IMR-90 (cell line): ENCODE results near the gene KIAA1614. TPM values are rescaled to one million over a fixed set of nuclear protein-coding genes. Genes with fewer than 3 reads are reported as not detected.

Experiments used
- ATAC-seq: fragments of 200-7000 bp; cut with Tn5 transposase; 2 replicates; pipeline ENCODE4 v1.9.1; 2020; ENCODE audit warnings: low read depth, mild to moderate bottlenecking, moderate library complexity
- BruUV-seq: library from RNA; stranded (reverse); fragments of 400-500 nt; replicated peaks from 2 replicates; lab custom pipeline; 2021; lab: Mats Ljungman, UMichigan
- CTCF ChIA-PET: fragments of 300-600 bp; formaldehyde crosslinking; extraction: SDS; loops from one replicate; lab custom pipeline; 2021; ENCODE audit warnings: antibody characterized with exemption; lab: Yijun Ruan, JAX
- POLR2A ChIA-PET: fragments of 300-600 bp; sonication (Branson Sonifier 250); formaldehyde crosslinking; loops from one replicate; lab custom pipeline; 2022; ENCODE audit warnings: antibody characterized with exemption; ENCODE audit not compliant: unreplicated experiment; lab: Charles Lee
- DNase-seq: peaks from one replicate; pipeline ENCODE4 v3.0.0; 2013
- H2AFZ ChIP-seq: replicated peaks from 2 replicates; pipeline ENCODE3; 2013; ENCODE audit warnings: low read length, mild to moderate bottlenecking; ENCODE audit not compliant: poor library complexity
- H2AK5ac ChIP-seq: 2 replicates; pipeline ENCODE4 v1.6.1; 2013; ENCODE audit warnings: low read depth, low read length, inconsistent platforms
- H2AK9ac ChIP-seq: replicated peaks from 2 replicates; pipeline ENCODE3; 2013; ENCODE audit warnings: mild to moderate bottlenecking, low read depth, low read length, moderate library complexity; ENCODE audit not compliant: poor library complexity
- H2BK120ac ChIP-seq: 2 replicates; pipeline ENCODE4 v1.6.1; 2013; ENCODE audit warnings: low read depth, low read length, inconsistent platforms
- H2BK15ac ChIP-seq: 3 replicates; pipeline ENCODE4 v1.6.1; 2013; ENCODE audit warnings: low read depth, low read length, inconsistent platforms
- H2BK20ac ChIP-seq: 2 replicates; pipeline ENCODE4 v1.6.1; 2013; ENCODE audit warnings: low read depth, mild to moderate bottlenecking, inconsistent platforms, low read length, moderate library complexity
- H2BK5ac ChIP-seq: 2 replicates; pipeline ENCODE4 v1.6.1; 2013; ENCODE audit warnings: mild to moderate bottlenecking, low read depth, low read length, inconsistent platforms; ENCODE audit not compliant: poor library complexity, severe bottlenecking
- H3K14ac ChIP-seq: replicated peaks from 2 replicates; pipeline ENCODE4 v1.6.1; 2013; ENCODE audit warnings: low read depth, low read length, inconsistent platforms
- H3K18ac ChIP-seq: 2 replicates; pipeline ENCODE4 v1.6.1; 2013; ENCODE audit warnings: low read depth, low read length, control low read depth
- H3K23ac ChIP-seq: 2 replicates; pipeline ENCODE4 v1.6.1; 2013; ENCODE audit warnings: low read depth, low read length, inconsistent platforms
- H3K27ac ChIP-seq: 2 replicates; pipeline ENCODE4 v1.5.1; 2013; ENCODE audit warnings: mild to moderate bottlenecking, control low read depth, low read length; ENCODE audit not compliant: insufficient read depth
- H3K27me3 ChIP-seq: 2 replicates; pipeline ENCODE4 v1.6.1; 2013; ENCODE audit warnings: low read length; ENCODE audit not compliant: control insufficient read depth, insufficient read depth
- H3K36me3 ChIP-seq: 2 replicates; pipeline ENCODE4 v1.6.1; 2013; ENCODE audit warnings: low read length, mixed read lengths; ENCODE audit not compliant: control insufficient read depth, insufficient read depth
- H3K4ac ChIP-seq: 2 replicates; pipeline ENCODE4 v1.6.1; 2013; ENCODE audit warnings: low read depth, low read length, inconsistent platforms
- H3K4me1 ChIP-seq: 2 replicates; pipeline ENCODE4 v1.6.1; 2013; ENCODE audit warnings: low read length, mixed read lengths; ENCODE audit not compliant: control insufficient read depth, insufficient read depth
- H3K4me2 ChIP-seq: 2 replicates; pipeline ENCODE4 v1.6.1; 2013; ENCODE audit warnings: low read depth, mild to moderate bottlenecking, control low read depth, low read length, moderate library complexity
- H3K4me3 ChIP-seq: 2 replicates; pipeline ENCODE4 v1.5.1; 2013; ENCODE audit warnings: low read depth, mild to moderate bottlenecking, control low read depth, low read length, moderate library complexity; ENCODE audit not compliant: insufficient read depth
- H3K56ac ChIP-seq: 2 replicates; pipeline ENCODE4 v1.6.1; 2013; ENCODE audit warnings: low read length, inconsistent platforms; ENCODE audit not compliant: insufficient read depth; ENCODE audit errors: extremely low read depth
- H3K79me1 ChIP-seq, 2 experiments: 2 replicates each; pipeline ENCODE4 v1.6.1; 2013; ENCODE audit warnings: low read length in 2 of 2, inconsistent platforms in 1 of 2, low read depth in 1 of 2
- H3K9ac ChIP-seq: 2 replicates; pipeline ENCODE4 v1.6.1; 2013; ENCODE audit warnings: low read depth, low read length, control low read depth
- H3K9me1 ChIP-seq: 2 replicates; pipeline ENCODE4 v1.6.1; 2013; ENCODE audit warnings: low read length, inconsistent platforms; ENCODE audit not compliant: insufficient read depth
- H3K9me3 ChIP-seq: 2 replicates; pipeline ENCODE4 v1.6.1; 2013; ENCODE audit warnings: low read length; ENCODE audit not compliant: control insufficient read depth, insufficient read depth
- H4K20me1 ChIP-seq: 2 replicates; pipeline ENCODE4 v1.6.1; 2013; ENCODE audit warnings: low read length, inconsistent platforms; ENCODE audit not compliant: insufficient read depth
- H4K5ac ChIP-seq: 2 replicates; pipeline ENCODE4 v1.6.1; 2013; ENCODE audit warnings: mild to moderate bottlenecking, low read depth, low read length, control low read depth
- H4K8ac ChIP-seq, 2 experiments: 2 replicates each; pipeline ENCODE4 v1.6.1; 2013; ENCODE audit warnings: low read depth in 2 of 2, low read length in 2 of 2, control low read depth in 1 of 2, inconsistent platforms in 1 of 2
- H4K91ac ChIP-seq: 2 replicates; pipeline ENCODE4 v1.6.1; 2013; ENCODE audit warnings: low read depth, low read length, inconsistent platforms; ENCODE audit not compliant: insufficient read depth
- CTCF ChIP-seq: conservative IDR thresholded peaks from 2 replicates; pipeline ENCODE4 v1.5.1; 2012; ENCODE audit warnings: mild to moderate bottlenecking, low read depth, low read length, improper control_type of control experiment
- FOS ChIP-seq: fragments of 150-350 bp; IDR thresholded peaks from 2 replicates; pipeline ENCODE4 v1.6.1; 2016; ENCODE audit warnings: low read depth, low read length
- NFE2L2 ChIP-seq: fragments of 150-350 bp; IDR thresholded peaks from 2 replicates; pipeline ENCODE4 v1.6.1; 2016; ENCODE audit warnings: low read depth, mild to moderate bottlenecking, low read length
- RCOR1 ChIP-seq: IDR thresholded peaks from 2 replicates; pipeline ENCODE4 v1.6.1; 2012; ENCODE audit warnings: mild to moderate bottlenecking, low read length, improper control_type of control experiment; ENCODE audit not compliant: insufficient replicate concordance
- SMC3 ChIP-seq: fragments of 150-350 bp; IDR thresholded peaks from 2 replicates; pipeline ENCODE4 v1.6.1; 2016; ENCODE audit warnings: low read depth, mild to moderate bottlenecking, antibody characterized with exemption, low read length, moderate library complexity
- WGBS, 2 experiments: methylation state at CpG; one replicate each; pipeline versions ENCODE4 v1.1.5 to v1.1.7; 2013; ENCODE audit warnings: missing lambda C conversion rate in 2 of 2; ENCODE audit not compliant: insufficient read length in 1 of 2; ENCODE audit errors: extremely low coverage in 2 of 2; 5-methylcytosine and 5-hydroxymethylcytosine counted together
- dilution Hi-C: fragments of 300-500 bp; cut with HindIII; formaldehyde crosslinking; loops from one replicate; pipeline ENCODE4 v1.14.3; 2018; ENCODE audit warnings: low sequenced_read_pairs; ENCODE audit not compliant: unreplicated experiment
- in situ Hi-C: fragments of 300-500 bp; cut with MboI; formaldehyde crosslinking; loops from 3 replicates; pipeline ENCODE4 v1.14.3; 2019; ENCODE audit warnings: low sequenced_read_pairs, inconsistent platforms, mixed read lengths
- intact Hi-C: fragments of 100-400 bp; cut with micrococcal nuclease; formaldehyde crosslinking; loops from 2 replicates; pipeline ENCODE4 v1.10.0; 2022
- polyA plus RNA-seq, 3 experiments: library from polyadenylated mRNA; depleted of rRNA; stranded (reverse); fragments of >200 nt; gene quantifications; 2 replicates each; pipeline ENCODE4 v1.2.3, GENCODE V29; 2012; ENCODE audit warnings: low replicate concordance in 1 of 3
- total RNA-seq: library from RNA; depleted of rRNA; stranded (reverse); fragments of >200 nt; gene quantifications from 2 replicates; pipeline ENCODE4 v1.2.3, GENCODE V29; 2012
- TF ChIP-seq, protein P1 (sequence below): fragments of 150-350 bp; IDR thresholded peaks from 2 replicates; pipeline ENCODE4 v1.6.1; 2016; ENCODE audit warnings: low read depth, mild to moderate bottlenecking, low read length, moderate library complexity, borderline replicate concordance

KIAA1614 gene
- total and polyA plus RNA-seq, 2 of the 4 experiments (the other 2 are of a cell fraction) = 1.8 to 3.5 TPM

DNA sequence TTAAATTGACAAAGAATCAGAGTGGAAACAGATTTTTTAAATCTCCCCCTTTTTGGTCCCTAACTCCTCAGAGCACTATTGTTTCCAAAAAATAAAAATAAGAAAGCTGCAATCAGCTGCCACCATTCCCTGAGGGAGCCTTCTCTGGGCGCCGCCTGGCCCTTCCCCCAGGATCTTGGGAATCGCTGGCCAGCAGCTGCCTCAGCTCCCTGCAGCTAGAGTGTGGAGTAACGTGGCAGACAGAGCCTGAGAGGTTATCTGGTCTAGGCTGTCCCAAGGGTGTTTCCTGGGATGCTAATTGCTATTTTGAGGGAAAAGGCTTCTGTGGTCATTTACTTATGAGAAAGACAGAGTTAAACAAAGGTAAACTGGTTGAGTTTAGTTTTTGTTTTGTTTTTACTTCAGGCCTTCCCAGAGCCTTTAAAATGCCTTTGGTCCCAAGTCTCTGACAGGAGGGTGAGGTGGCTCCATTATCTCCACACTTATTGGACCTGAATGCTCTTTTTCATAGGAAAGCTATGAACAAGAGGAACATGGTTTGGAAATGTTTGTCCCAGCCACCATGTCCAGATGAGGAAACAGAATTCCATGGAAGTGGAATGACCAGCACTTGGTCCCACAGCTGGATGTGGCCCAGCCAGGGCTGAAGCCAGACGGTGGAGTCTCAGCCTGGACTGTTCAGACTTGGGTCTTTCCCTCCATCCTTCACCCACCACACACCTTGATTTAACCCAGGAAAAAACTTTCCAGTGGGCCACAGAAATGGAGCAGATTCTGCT lies 14.1 kb upstream of the KIAA1614 start (continued):
- TF ChIP-seq CTCF = no peak

GRCh38 chr1:180899262-180899661 lies 13.4 kb upstream of the KIAA1614 start:
- CTCF ChIA-PET = interaction anchor here (0.8 to 1.4 kb wide), 3 partner anchors 12 to 267 kb away, joined by 3 to 4 read pairs (median 4); no protein-coding TSS in a partner anchor

More at GRCh38 chr1:180899262-180899661, 13.4 kb upstream of the KIAA1614 start:
- Histone ChIP-seq H3K18ac (no peak overlapping the region), H3K4me3 (no peak overlapping the region), H2AFZ (no peak overlapping the region), H2AK5ac (no peak overlapping the region), H3K14ac (no peak overlapping the region), H3K36me3 (0 out of 2 replicates have a peak, but pooled peaks cover 1% of the 10 kb centered on the region), H3K9me3 (no peaks in the 10 kb centered on the region), H3K4me2 (no peak overlapping the region), H4K20me1 (no peaks in the 10 kb centered on the region), H2AK9ac (no peak overlapping the region), H3K27ac (no peak overlapping the region), H3K9ac (no peak overlapping the region), H3K4ac (no peak overlapping the region), H3K79me1 (no peaks in the 10 kb centered on the region), H4K5ac (no peak overlapping the region), H2BK120ac (no peak overlapping the region), H3K23ac (no peak overlapping the region), H3K27me3 (no peaks in the 10 kb centered on the region), H4K8ac (no peak overlapping the region), H4K91ac (no peak overlapping the region), H2BK5ac (no peak overlapping the region), H3K56ac (no peak overlapping the region), H2BK20ac (no peak overlapping the region), H3K4me1 (0 out of 2 replicates have a peak, but pooled peaks cover 2% of the 10 kb centered on the region), H2BK15ac (no peak overlapping the region), H3K9me1 (no peaks in the 10 kb centered on the region)
- ATAC-seq (no peak), DNase-seq (no peak)
- TF ChIP-seq SMC3 = no peak
- TF ChIP-seq FOS = no peak
- no peak for TF ChIP-seq NFE2L2
- TF ChIP-seq, protein P1, sequence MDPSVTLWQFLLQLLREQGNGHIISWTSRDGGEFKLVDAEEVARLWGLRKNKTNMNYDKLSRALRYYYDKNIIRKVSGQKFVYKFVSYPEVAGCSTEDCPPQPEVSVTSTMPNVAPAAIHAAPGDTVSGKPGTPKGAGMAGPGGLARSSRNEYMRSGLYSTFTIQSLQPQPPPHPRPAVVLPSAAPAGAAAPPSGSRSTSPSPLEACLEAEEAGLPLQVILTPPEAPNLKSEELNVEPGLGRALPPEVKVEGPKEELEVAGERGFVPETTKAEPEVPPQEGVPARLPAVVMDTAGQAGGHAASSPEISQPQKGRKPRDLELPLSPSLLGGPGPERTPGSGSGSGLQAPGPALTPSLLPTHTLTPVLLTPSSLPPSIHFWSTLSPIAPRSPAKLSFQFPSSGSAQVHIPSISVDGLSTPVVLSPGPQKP = no peak
- TF ChIP-seq RCOR1 = no peak
- dilution Hi-C loops (no loop called here), intact Hi-C loops (no loop called here), in situ Hi-C loops (no loop called here)
- no CpG with 5 or more reads among the region's 7 CpGs for WGBS, 2 experiments
- BruUV-seq = no TSS peak
- POLR2A ChIA-PET = interaction anchor here (0.6 kb wide), 1 partner anchor 218 kb away, joined by 3 read pairs; no protein-coding TSS in a partner anchor
